Tongue (tissue), 2 donors: Measurements from ENCODE around the gene RFPL3. TPM values are rescaled to one million over a fixed set of nuclear protein-coding genes. Genes with fewer than 3 reads are reported as not detected.

Experiments
- small RNA-seq: library from RNA; depleted of rRNA; stranded (forward); fragments of <200 nt; gene quantifications from one replicate; pipeline ENCODE3, GENCODE V24; 2014; ENCODE audit warnings: low replicate concordance
- total RNA-seq: library from RNA; depleted of rRNA; stranded (reverse); fragments of >200 nt; gene quantifications from one replicate; pipeline ENCODE4 v1.2.3, GENCODE V29; 2014

Gene RFPL3
- total RNA-seq, 1 donor from 2014 or later = not detected

Small RNAs within 50 kb of the gene (small RNA-seq; reads per million reads assigned to genes)
- not detected for gene AL021937.2
- gene IGLVIVOR22-2 = not detected
- gene RF02171 = not detected
- not detected for gene RF02172

Other genes with a start within 250 kb of the RFPL3 start
- gene C22orf42, start 198.6 kb upstream of the RFPL3 start, total RNA-seq = not detected
- gene RFPL2, start 152.8 kb upstream of the RFPL3 start, total RNA-seq = not detected
- gene SLC5A4, start 102.5 kb upstream of the RFPL3 start, total RNA-seq = not detected
- gene RTCB, start 54.4 kb downstream of the RFPL3 start, total RNA-seq = 73.2 TPM
- not detected for gene BPIFC, start 106.6 kb downstream of the RFPL3 start, total RNA-seq
- gene FBXO7, start 116.9 kb downstream of the RFPL3 start, total RNA-seq = 71.8 TPM